VCaP (cell line): ENCODE measurements around the gene PPP2R3A.
A peak's percentile ranks its signal among the peaks of the same experiment; 100 is the strongest.
"Not testable (repeated sequence)": the region's sequence is repeated elsewhere in the genome, so short reads cannot be mapped to it uniquely, and the experiment has no call there.

Source experiments
- H3K27ac ChIP-seq: fragments of 450-650 bp; 2 replicates; pipeline ENCODE4 v1.5.1; 2017
- CTCF ChIP-seq: fragments of 450-650 bp; conservative IDR thresholded peaks from 2 replicates; pipeline ENCODE4 v1.5.1; 2017; ENCODE audit warnings: mild to moderate bottlenecking, moderate library complexity

Gene PPP2R3A

GRCh38 chr3:135922903-135923250 is 42.7 kb upstream of the PPP2R3A start:
- no peak for TF ChIP-seq CTCF
- no peak overlapping the region for H3K27ac ChIP-seq

GRCh38 chr3:135924506-135924905 is 41.0 kb upstream of the PPP2R3A start:
- no peak overlapping the region for H3K27ac ChIP-seq
- TF ChIP-seq CTCF = no peak

GRCh38 chr3:135926664-135927063 is 38.9 kb upstream of the PPP2R3A start:
- no peak for TF ChIP-seq CTCF
- H3K27ac ChIP-seq = no peak overlapping the region

- TF ChIP-seq CTCF = no peak
Measured at GRCh38 chr3:135927155-135927554, 38.4 kb upstream of the PPP2R3A start.

GRCh38 chr3:135929670-135930069 is 35.9 kb upstream of the PPP2R3A start:
- TF ChIP-seq CTCF = 0 out of 2 replicates have a peak, but pooled peaks have one; percentile 11
- H3K27ac ChIP-seq = no peak overlapping the region

More at GRCh38 chr3:135927155-135927554, 38.4 kb upstream of the PPP2R3A start:
- H3K27ac ChIP-seq = no peak overlapping the region

- no peak for TF ChIP-seq CTCF
Measured at GRCh38 chr3:135930255-135930654, 35.3 kb upstream of the PPP2R3A start.

GRCh38 chr3:135935171-135935570 is 30.4 kb upstream of the PPP2R3A start:
- not testable (repeated sequence) for H3K27ac ChIP-seq

More at GRCh38 chr3:135930255-135930654, 35.3 kb upstream of the PPP2R3A start:
- no peak overlapping the region for H3K27ac ChIP-seq

GRCh38 chr3:135937766-135938165 is 27.8 kb upstream of the PPP2R3A start:
- H3K27ac ChIP-seq = not testable (repeated sequence)

GRCh38 chr3:135944831-135945230 is 20.7 kb upstream of the PPP2R3A start:
- TF ChIP-seq CTCF = no peak
- H3K27ac ChIP-seq = no peak overlapping the region
